Right atrium auricular region (tissue), 2 donors: ENCODE data around the gene PAX7. TPM values are rescaled to one million over a fixed set of nuclear protein-coding genes. Genes with fewer than 3 reads are reported as not detected.

ENCODE experiments used
- DNase-seq: peaks from one replicate; pipeline ENCODE4 v3.0.0-alpha.2; 2019; ENCODE audit warnings: low spot score
- H3K27ac ChIP-seq, 2 donors: fragments of 200-600 bp; sonication (generic); 1 replicate in 1 of 2; 2 replicates in 1 of 2; pipeline ENCODE4 v1.5.1; 2016 to 2019
- H3K27me3 ChIP-seq, 2 donors: fragments of 200-600 bp; sonication (generic); one replicate each; pipeline versions ENCODE4 v1.5.1 to v1.6.0; 2017 to 2019
- H3K36me3 ChIP-seq: fragments of 200-600 bp; sonication (generic); one replicate; pipeline ENCODE4 v1.5.1; 2016
- H3K4me1 ChIP-seq, 2 donors: fragments of 200-600 bp; sonication (generic); one replicate each; pipeline versions ENCODE4 v1.5.1 to v1.6.0; 2017 to 2019
- H3K4me3 ChIP-seq, 2 donors: fragments of 200-600 bp; sonication (generic); 1 replicate in 1 of 2; 2 replicates in 1 of 2; pipeline ENCODE4 v1.5.1; 2017 to 2019; ENCODE audit warnings: mild to moderate bottlenecking in 1 of 2, moderate library complexity in 1 of 2
- H3K9me3 ChIP-seq, 2 donors: fragments of 200-600 bp; sonication (generic); one replicate each; pipeline ENCODE4 v1.5.1; 2019
- CTCF ChIP-seq, 2 donors: fragments of 200-600 bp; sonication (generic); IDR thresholded peaks; one replicate each; pipeline ENCODE4 v1.5.1; 2019; ENCODE audit warnings: antibody characterized with exemption in 2 of 2
- total RNA-seq, 2 donors: library from RNA; depleted of rRNA; stranded (reverse); fragments of >200 nt; gene quantifications; one replicate each; pipeline ENCODE4 v1.1.0, GENCODE V29; 2016

PAX7 gene
- total RNA-seq, 2 donors from 2014 or later: not detected

DNA sequence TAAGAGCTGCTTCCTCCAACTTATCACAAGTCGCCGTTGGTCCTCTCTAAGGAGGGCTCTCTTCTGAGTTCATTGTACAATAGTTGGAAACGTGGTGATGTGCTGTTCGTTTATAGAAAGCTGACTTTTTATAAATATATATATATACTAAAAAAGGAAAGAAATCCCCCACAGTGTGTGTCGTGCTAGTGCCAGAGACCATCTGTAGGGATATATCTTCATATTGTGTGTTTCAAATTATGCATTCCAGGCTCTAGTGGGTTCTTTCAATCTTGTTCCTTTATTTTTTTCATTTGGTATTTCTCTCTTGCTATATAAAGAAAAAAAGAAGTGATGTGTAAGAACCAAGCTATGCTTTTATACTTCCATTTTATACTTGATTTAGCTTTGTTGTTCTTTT is 117.0 kb downstream of the PAX7 start:
- no peak for TF ChIP-seq CTCF (IDR thresholded peaks at IDR 0.05)
- H3K27me3 ChIP-seq: no peaks in the 10 kb centered on the region
- peaks cover 0 to 7% of the 10 kb centered on the region in 2 donors for H3K9me3 ChIP-seq
- no peak overlapping the region for H3K27ac ChIP-seq
- no peaks in the 10 kb centered on the region for H3K36me3 ChIP-seq
- H3K4me3 ChIP-seq: no peak overlapping the region
- H3K4me1 ChIP-seq: no peaks in the 10 kb centered on the region
- no peak for DNase-seq

- no peaks in the 10 kb centered on the region for H3K36me3 ChIP-seq
- no peak overlapping the region for H3K27ac ChIP-seq
- H3K4me3 ChIP-seq: no peak overlapping the region
- no peak for DNase-seq
- peaks cover 0 to 7% of the 10 kb centered on the region in 2 donors for H3K9me3 ChIP-seq
- no peaks in the 10 kb centered on the region for H3K4me1 ChIP-seq
- TF ChIP-seq CTCF (IDR thresholded peaks at IDR 0.05): no peak
- H3K27me3 ChIP-seq: no peaks in the 10 kb centered on the region
These were observed 117.8 kb downstream of the PAX7 start for GRCh38 chr1:18748435-18748834.

DNA sequence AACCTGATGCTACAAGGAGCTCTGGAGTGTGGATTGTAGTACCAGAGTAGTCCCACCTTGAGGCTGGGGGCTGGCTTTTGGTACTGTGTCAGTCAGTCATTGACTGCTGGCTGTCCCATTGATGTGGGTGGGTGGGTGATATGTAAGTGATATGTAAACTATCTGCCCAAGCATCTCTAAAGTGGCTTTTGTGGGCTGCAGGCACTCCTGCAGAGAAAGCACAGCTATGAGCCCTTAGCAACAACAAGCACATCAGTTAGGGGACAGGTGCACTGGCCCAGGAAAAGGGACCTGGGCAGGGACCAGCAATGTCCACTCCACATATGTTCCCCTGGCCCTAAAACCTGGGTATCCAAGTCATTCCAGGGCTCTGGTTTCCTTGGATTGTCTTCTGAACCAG is 118.9 kb downstream of the PAX7 start:
- Histone ChIP-seq H3K36me3 (no peaks in the 10 kb centered on the region), H3K27me3 (no peaks in the 10 kb centered on the region), H3K27ac (no peak overlapping the region), H3K4me1 (no peaks in the 10 kb centered on the region), H3K4me3 (no peak overlapping the region), H3K9me3 (peaks cover 0 to 7% of the 10 kb centered on the region in 2 donors)
- TF ChIP-seq CTCF (IDR thresholded peaks at IDR 0.05): no peak
- DNase-seq: no peak

GRCh38 chr1:18750600-18750999 is 120.0 kb downstream of the PAX7 start:
- Histone ChIP-seq H3K27ac (no peak overlapping the region), H3K27me3 (no peaks in the 10 kb centered on the region), H3K4me3 (no peak overlapping the region), H3K9me3 (peaks cover 0 to 7% of the 10 kb centered on the region in 2 donors), H3K36me3 (no peaks in the 10 kb centered on the region), H3K4me1 (no peaks in the 10 kb centered on the region)
- no peak for TF ChIP-seq CTCF (IDR thresholded peaks at IDR 0.05)
- DNase-seq: no peak

DNA sequence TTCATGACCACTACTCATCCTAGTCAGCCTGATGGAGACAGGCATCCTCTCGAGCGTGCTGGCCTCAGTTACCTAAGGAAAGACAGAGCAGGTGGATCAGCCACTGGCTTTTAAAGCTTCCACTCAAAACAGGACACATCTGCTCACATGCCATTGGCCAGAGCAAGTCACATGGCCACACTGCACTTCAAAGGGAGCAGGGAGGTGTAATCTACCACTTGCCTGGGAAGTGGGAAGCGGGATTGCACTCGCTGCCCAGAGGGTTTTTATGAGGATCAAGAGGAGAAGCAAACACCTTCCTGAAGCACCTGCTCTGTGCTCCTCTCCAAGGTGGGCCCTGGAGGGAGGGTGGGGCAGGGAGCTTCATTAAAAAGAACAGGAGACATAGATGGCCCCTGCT is 120.8 kb downstream of the PAX7 start:
- Histone ChIP-seq H3K4me3 (no peak overlapping the region), H3K27me3 (no peaks in the 10 kb centered on the region), H3K27ac (no peak overlapping the region), H3K9me3 (peaks cover 0 to 7% of the 10 kb centered on the region in 2 donors), H3K4me1 (no peaks in the 10 kb centered on the region), H3K36me3 (no peaks in the 10 kb centered on the region)
- no peak for DNase-seq
- TF ChIP-seq CTCF (IDR thresholded peaks at IDR 0.05): no peak

DNA sequence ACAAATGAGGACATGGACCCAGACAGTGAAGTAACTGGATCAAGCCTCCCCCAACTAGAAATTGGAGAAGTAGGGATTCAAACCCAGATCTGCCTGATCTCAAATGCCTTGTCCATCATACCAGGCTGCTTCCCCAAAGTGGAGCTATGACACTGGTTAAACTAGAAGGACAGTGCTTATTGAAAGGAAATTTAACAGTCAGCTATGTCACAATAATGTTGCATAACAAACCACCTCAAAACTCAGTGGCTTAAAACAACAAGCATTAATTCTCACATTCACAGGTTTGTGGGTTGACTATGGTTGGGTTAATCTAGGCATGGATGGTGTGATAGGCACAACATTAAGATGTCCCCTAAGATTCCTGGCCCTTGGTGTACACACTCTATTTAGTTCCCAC is 121.8 kb downstream of the PAX7 start:
- TF ChIP-seq CTCF (IDR thresholded peaks at IDR 0.05): no peak
- H3K9me3 ChIP-seq: peaks cover 0 to 9% of the 10 kb centered on the region in 2 donors
- no peaks in the 10 kb centered on the region for H3K4me1 ChIP-seq
- DNase-seq: no peak
- no peaks in the 10 kb centered on the region for H3K36me3 ChIP-seq
- H3K27ac ChIP-seq: no peak overlapping the region
- H3K4me3 ChIP-seq: no peak overlapping the region
- H3K27me3 ChIP-seq: no peaks in the 10 kb centered on the region
